ENCODE measurements around the gene ANXA10.

- no peak for TF ChIP-seq SP1 (IDR thresholded peaks at IDR 0.05)
- no peak for TF ChIP-seq FOXK2 (IDR thresholded peaks at IDR 0.05)
- no peak for TF ChIP-seq ARNT (IDR thresholded peaks at IDR 0.05)
- TF ChIP-seq, protein P1, sequence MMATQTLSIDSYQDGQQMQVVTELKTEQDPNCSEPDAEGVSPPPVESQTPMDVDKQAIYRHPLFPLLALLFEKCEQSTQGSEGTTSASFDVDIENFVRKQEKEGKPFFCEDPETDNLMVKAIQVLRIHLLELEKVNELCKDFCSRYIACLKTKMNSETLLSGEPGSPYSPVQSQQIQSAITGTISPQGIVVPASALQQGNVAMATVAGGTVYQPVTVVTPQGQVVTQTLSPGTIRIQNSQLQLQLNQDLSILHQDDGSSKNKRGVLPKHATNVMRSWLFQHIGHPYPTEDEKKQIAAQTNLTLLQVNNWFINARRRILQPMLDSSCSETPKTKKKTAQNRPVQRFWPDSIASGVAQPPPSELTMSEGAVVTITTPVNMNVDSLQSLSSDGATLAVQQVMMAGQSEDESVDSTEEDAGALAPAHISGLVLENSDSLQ (IDR thresholded peaks at IDR 0.05), result no peak
- no peak for TF ChIP-seq FOXM1 (IDR thresholded peaks at IDR 0.05; ENCODE audit: borderline replicate concordance)
- no peak for TF ChIP-seq ELF4 (IDR thresholded peaks at IDR 0.05)
- TF ChIP-seq TARDBP (IDR thresholded peaks at IDR 0.05), result no peak
- no peak for TF ChIP-seq FOXA1 (IDR thresholded peaks at IDR 0.05)
- no peak for TF ChIP-seq BHLHE40 (IDR thresholded peaks at IDR 0.05; ENCODE audit: borderline replicate concordance)
- TF ChIP-seq SUZ12 (IDR thresholded peaks at IDR 0.05), result no peak
Observed at GRCh38 chr4:168077726-168078239, 14.6 kb upstream of the ANXA10 start.
